CD4-positive, alpha-beta memory T cell (primary cell): ENCODE results near the gene KLF6. TPM values are rescaled to one million over a fixed set of nuclear protein-coding genes. Genes with fewer than 3 reads are reported as not detected.

Source experiments
- CTCF ChIA-PET: fragments of 350-600 bp; sonication (Branson Sonifier 250); formaldehyde crosslinking; loops from one replicate; lab custom pipeline; 2021; ENCODE audit warnings: inconsistent platforms; ENCODE audit not compliant: partially characterized antibody; lab: Charles Lee
- POLR2A ChIA-PET: fragments of 350-600 bp; sonication (Branson Sonifier 250); formaldehyde crosslinking; loops from one replicate; lab custom pipeline; 2021; ENCODE audit not compliant: partially characterized antibody; lab: Charles Lee
- DNase-seq, 5 donors: peaks; one replicate each; pipeline versions ENCODE4 v3.0.0 to v3.0.0-alpha.2; 2020 to 2022; ENCODE audit warnings: mixed read lengths in 1 of 5
- H3K27ac ChIP-seq: one replicate; pipeline ENCODE4 v1.7.0; 2013; ENCODE audit warnings: low read depth, low read length
- H3K27me3 ChIP-seq: 2 replicates; pipeline ENCODE4 v1.7.0; 2013; ENCODE audit warnings: mild to moderate bottlenecking, low read length, moderate library complexity; ENCODE audit not compliant: insufficient read depth
- H3K36me3 ChIP-seq: 2 replicates; pipeline ENCODE4 v1.7.0; 2013; ENCODE audit warnings: mild to moderate bottlenecking, low read length, moderate library complexity; ENCODE audit not compliant: insufficient read depth
- H3K4me1 ChIP-seq: 2 replicates; pipeline ENCODE4 v1.7.0; 2013; ENCODE audit warnings: mild to moderate bottlenecking, low read length, moderate library complexity; ENCODE audit not compliant: insufficient read depth
- H3K4me3 ChIP-seq, 2 donors: one replicate each; pipeline ENCODE4 v1.7.0; 2013; ENCODE audit warnings: low read length in 2 of 2, mild to moderate bottlenecking in 1 of 2
- H3K9me3 ChIP-seq, 2 donors: one replicate each; pipeline ENCODE4 v1.7.0; 2013; ENCODE audit warnings: low read length in 2 of 2, control low read depth in 1 of 2; ENCODE audit not compliant: control insufficient read depth in 1 of 2
- H3K27ac Mint-ChIP-seq, 7 donors: one replicate each; pipeline ENCODE4 v1.8.0; 2020 to 2021; ENCODE audit warnings: mixed read lengths in 7 of 7, mild to moderate bottlenecking in 6 of 7, inconsistent platforms in 3 of 7, moderate library complexity in 3 of 7
- H3K27me3 Mint-ChIP-seq, 2 donors: one replicate each; pipeline ENCODE4 v1.8.0; 2020 to 2021; ENCODE audit warnings: mixed read lengths in 2 of 2
- H3K36me3 Mint-ChIP-seq, 2 donors: one replicate each; pipeline ENCODE4 v1.8.0; 2020 to 2021; ENCODE audit warnings: mixed read lengths in 2 of 2, inconsistent platforms in 1 of 2, mild to moderate bottlenecking in 1 of 2
- H3K4me1 Mint-ChIP-seq, 4 donors: one replicate each; pipeline ENCODE4 v1.8.0; 2020 to 2021; ENCODE audit warnings: mixed read lengths in 4 of 4, mild to moderate bottlenecking in 1 of 4
- H3K4me3 Mint-ChIP-seq, 8 donors: one replicate each; pipeline ENCODE4 v1.8.0; 2020 to 2021; ENCODE audit warnings: mixed read lengths in 8 of 8, mild to moderate bottlenecking in 7 of 8, moderate library complexity in 6 of 8, inconsistent platforms in 3 of 8
- H3K9me3 Mint-ChIP-seq, 8 donors: one replicate each; pipeline ENCODE4 v1.8.0; 2020 to 2021; ENCODE audit warnings: mixed read lengths in 8 of 8, mild to moderate bottlenecking in 5 of 8, inconsistent platforms in 3 of 8, moderate library complexity in 1 of 8
- intact Hi-C: fragments of 100-400 bp; cut with micrococcal nuclease; formaldehyde crosslinking; loops from one replicate; pipeline ENCODE4 v1.15.1; 2023
- polyA plus RNA-seq, 2 donors: library from polyadenylated mRNA; unstranded; fragments of 300-500 nt; fragmentation: Illumina TruSeq; gene quantifications; one replicate each; pipeline ENCODE4 v1.2.3, GENCODE V29; 2021
- total RNA-seq, 2 experiments: library from RNA; stranded (reverse); gene quantifications; one replicate each; pipeline ENCODE4 v1.2.3, GENCODE V29; 2021

The KLF6 gene
- total and polyA plus RNA-seq, 4 experiments from 2014 or later, result 291 to 865 (median 562) TPM

- Histone ChIP-seq H3K4me1 (no peaks in the 10 kb centered on the region), H3K27me3 (no peaks in the 10 kb centered on the region), H3K9me3 (no peaks in the 10 kb centered on the region), H3K4me3 (no peak overlapping the region), H3K27ac (no peak overlapping the region), H3K36me3 (no peaks in the 10 kb centered on the region)
- no peak overlapping the region for H3K4me3 Mint-ChIP-seq
- peak overlapping the region in 1 of 7 donors; percentile 88 for H3K27ac Mint-ChIP-seq
- POLR2A ChIA-PET, result interaction anchor here (3.5 to 19.0 kb wide), 2 partner anchors 10 to 37 kb away, joined by 24 to 304 read pairs; partner anchors contain the start of gene KLF6
- H3K27me3 Mint-ChIP-seq, result no peaks in the 10 kb centered on the region
- H3K4me1 Mint-ChIP-seq, result peaks cover 4 to 10% (median 7%) of the 10 kb centered on the region in 4 donors
- CTCF ChIA-PET, result no interaction called here
- H3K9me3 Mint-ChIP-seq, result peaks cover 0 to 1% (median 0%) of the 10 kb centered on the region in 8 donors
- H3K36me3 Mint-ChIP-seq, result no peaks in the 10 kb centered on the region
- no peak for DNase-seq
- intact Hi-C loops, result no loop called here
These were observed 37.7 kb upstream of the KLF6 start for GRCh38 chr10:3822541-3823330.

GRCh38 chr10:3820255-3820654 is 35.2 kb upstream of the KLF6 start:
- H3K4me3 Mint-ChIP-seq, result no peak overlapping the region
- peaks cover 0 to 3% of the 10 kb centered on the region in 2 donors for H3K36me3 Mint-ChIP-seq
- intact Hi-C loops, result no loop called here
- peaks cover 11% of the 10 kb centered on the region for H3K4me1 ChIP-seq
- H3K4me1 Mint-ChIP-seq, result peaks cover 8 to 25% (median 10%) of the 10 kb centered on the region in 4 donors
- H3K27ac ChIP-seq, result no peak overlapping the region
- ChIA-PET CTCF (interaction anchor here (0.5 to 1.6 kb wide), 3 partner anchors 10 to 354 kb away, joined by 3 to 4 read pairs (median 3); no protein-coding TSS in a partner anchor), POLR2A (interaction anchor here (16.6 to 19.0 kb wide), 3 partner anchors 8 to 37 kb away, joined by 304 to 1468 read pairs (median 304); partner anchors contain the start of gene KLF6)
- peaks cover 0 to 4% (median 0%) of the 10 kb centered on the region in 8 donors for H3K9me3 Mint-ChIP-seq
- H3K4me3 ChIP-seq, result no peak overlapping the region
- DNase-seq, result no peak
- H3K36me3 ChIP-seq, result no peaks in the 10 kb centered on the region
- H3K27me3 ChIP-seq, result no peaks in the 10 kb centered on the region
- peak overlapping the region in 1 of 7 donors; percentile 51 for H3K27ac Mint-ChIP-seq
- H3K27me3 Mint-ChIP-seq, result no peaks in the 10 kb centered on the region
- no peaks in the 10 kb centered on the region for H3K9me3 ChIP-seq

- H3K27me3 ChIP-seq, result no peaks in the 10 kb centered on the region
- no peak overlapping the region for H3K4me3 ChIP-seq
- ChIA-PET POLR2A (interaction anchor here (1.1 to 17.8 kb wide), 4 partner anchors 11 to 48 kb away, joined by 3 to 1468 read pairs (median 158); partner anchors contain the start of gene KLF6), CTCF (interaction anchor here (0.7 to 1.5 kb wide), 3 partner anchors 10 to 19 kb away, joined by 3 to 4 read pairs (median 3); no protein-coding TSS in a partner anchor)
- peaks cover 0 to 3% of the 10 kb centered on the region in 2 donors for H3K36me3 Mint-ChIP-seq
- no peak overlapping the region for H3K27ac ChIP-seq
- intact Hi-C loops, result no loop called here
- no peaks in the 10 kb centered on the region for H3K36me3 ChIP-seq
- H3K4me1 ChIP-seq, result peaks cover 24% of the 10 kb centered on the region
- no peaks in the 10 kb centered on the region for H3K27me3 Mint-ChIP-seq
- no peak for DNase-seq
- peak overlapping the region in 1 of 7 donors; percentile 40 for H3K27ac Mint-ChIP-seq
- peaks cover 21 to 40% (median 29%) of the 10 kb centered on the region in 4 donors for H3K4me1 Mint-ChIP-seq
- H3K9me3 Mint-ChIP-seq, result peaks cover 0 to 4% (median 0%) of the 10 kb centered on the region in 8 donors
- no peak overlapping the region for H3K4me3 Mint-ChIP-seq
- no peaks in the 10 kb centered on the region for H3K9me3 ChIP-seq
These were observed 32.0 kb upstream of the KLF6 start for GRCh38 chr10:3816995-3817394.

GRCh38 chr10:3814838-3815220 is 29.8 kb upstream of the KLF6 start:
- DNase-seq, result no peak
- H3K4me1 ChIP-seq, result peaks cover 46% of the 10 kb centered on the region
- no peaks in the 10 kb centered on the region for H3K27me3 ChIP-seq
- POLR2A ChIA-PET, result interaction anchor here (0.9 to 17.8 kb wide), 6 partner anchors 9 to 79 kb away, joined by 3 to 1468 read pairs (median 9); partner anchors contain the start of gene KLF6
- no peak overlapping the region for H3K4me3 ChIP-seq
- intact Hi-C loops, result loop anchor here (5.0 kb wide), 1 partner anchor 38 kb away; no protein-coding TSS in a partner anchor
- no peaks in the 10 kb centered on the region for H3K9me3 ChIP-seq
- peaks cover 0 to 4% (median 0%) of the 10 kb centered on the region in 8 donors for H3K9me3 Mint-ChIP-seq
- no peaks in the 10 kb centered on the region for H3K36me3 ChIP-seq
- peaks cover 24 to 54% (median 36%) of the 10 kb centered on the region in 4 donors for H3K4me1 Mint-ChIP-seq
- no peaks in the 10 kb centered on the region for H3K27me3 Mint-ChIP-seq
- no peak overlapping the region for H3K27ac ChIP-seq
- peak overlapping the region in 7 of 8 donors; percentile 22 to 85 (median 47) for H3K4me3 Mint-ChIP-seq
- H3K36me3 Mint-ChIP-seq, result peaks cover 3 to 4% of the 10 kb centered on the region in 2 donors
- H3K27ac Mint-ChIP-seq, result peak overlapping the region in 6 of 7 donors; percentile 2 to 85 (median 50)
- CTCF ChIA-PET, result interaction anchor here (0.8 kb wide), 1 partner anchor 14 kb away, joined by 3 read pairs; no protein-coding TSS in a partner anchor

GRCh38 chr10:3813986-3814837 is 29.2 kb upstream of the KLF6 start:
- H3K27me3 ChIP-seq, result no peaks in the 10 kb centered on the region
- DNase-seq, result no peak
- ChIA-PET POLR2A (interaction anchor here (0.9 to 17.8 kb wide), 7 partner anchors 9 to 79 kb away, joined by 3 to 1468 read pairs (median 5); partner anchors contain the start of gene KLF6), CTCF (interaction anchor here (0.8 kb wide), 1 partner anchor 15 kb away, joined by 3 read pairs; no protein-coding TSS in a partner anchor)
- Mint-ChIP-seq H3K4me1 (peaks cover 24 to 60% (median 40%) of the 10 kb centered on the region in 4 donors), H3K27ac (peak overlapping the region in 6 of 7 donors; percentile 56 to 89 (median 85)), H3K9me3 (peaks cover 0 to 4% (median 0%) of the 10 kb centered on the region in 8 donors), H3K36me3 (peaks cover 3 to 4% of the 10 kb centered on the region in 2 donors), H3K4me3 (peak overlapping the region in 5 of 8 donors; percentile 0 to 85 (median 36)), H3K27me3 (no peaks in the 10 kb centered on the region)
- H3K4me3 ChIP-seq, result no peak overlapping the region
- no peak overlapping the region for H3K27ac ChIP-seq
- no peaks in the 10 kb centered on the region for H3K9me3 ChIP-seq
- intact Hi-C loops, result loop anchor here (5.0 kb wide), 1 partner anchor 37 kb away; no protein-coding TSS in a partner anchor
- H3K4me1 ChIP-seq, result peaks cover 52% of the 10 kb centered on the region
- no peaks in the 10 kb centered on the region for H3K36me3 ChIP-seq

DNA sequence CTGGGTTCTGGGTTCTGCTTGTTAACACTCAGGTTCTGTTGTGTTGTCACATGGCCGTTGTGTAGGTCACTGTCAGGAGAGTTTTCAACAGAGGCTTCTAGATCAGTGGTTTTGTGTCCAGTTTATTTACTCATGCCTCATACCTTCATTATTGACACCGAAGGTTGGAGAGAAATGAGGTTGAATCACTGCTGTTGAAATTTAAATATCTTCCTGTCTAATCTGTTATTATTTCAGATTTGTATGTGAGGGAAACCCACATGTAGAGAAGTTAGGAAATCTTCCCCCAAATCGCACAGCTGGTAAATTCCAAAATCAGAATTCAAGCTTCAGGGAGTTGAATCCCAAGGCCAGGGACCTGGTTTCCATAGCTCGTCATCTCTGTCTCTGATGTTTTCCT is 28.3 kb upstream of the KLF6 start:
- Histone ChIP-seq H3K4me1 (peaks cover 62% of the 10 kb centered on the region), H3K27ac (no peak overlapping the region), H3K9me3 (no peaks in the 10 kb centered on the region), H3K4me3 (no peak overlapping the region), H3K36me3 (no peaks in the 10 kb centered on the region), H3K27me3 (no peaks in the 10 kb centered on the region)
- Mint-ChIP-seq H3K36me3 (peaks cover 3 to 4% of the 10 kb centered on the region in 2 donors), H3K4me3 (peak overlapping the region in 3 of 8 donors; percentile 12 to 58 (median 48)), H3K9me3 (peaks cover 0 to 4% (median 0%) of the 10 kb centered on the region in 8 donors), H3K27ac (peak overlapping the region in 5 of 7 donors; percentile 78 to 89 (median 85)), H3K4me1 (peaks cover 24 to 70% (median 50%) of the 10 kb centered on the region in 4 donors), H3K27me3 (no peaks in the 10 kb centered on the region)
- DNase-seq, result no peak
- ChIA-PET POLR2A (interaction anchor here (0.9 to 17.8 kb wide), 6 partner anchors 8 to 60 kb away, joined by 3 to 1468 read pairs (median 97); partner anchors contain the start of gene KLF6), CTCF (no interaction called here)
- intact Hi-C loops, result loop anchor here (5.0 kb wide), 1 partner anchor 36 kb away; no protein-coding TSS in a partner anchor
